Myocyte (in vitro differentiated cells): Measurements from ENCODE around the gene RNASEL. TPM values are rescaled to one million over a fixed set of nuclear protein-coding genes. Genes with fewer than 3 reads are reported as not detected.

Experiments used
- DNase-seq: peaks from one replicate; pipeline ENCODE4 v3.0.0-alpha.2; 2012; ENCODE audit warnings: low read depth
- total RNA-seq: library from RNA; depleted of rRNA; stranded (reverse); fragments of >200 nt; gene quantifications from 2 replicates; pipeline ENCODE4 v1.2.3, GENCODE V29; 2014

The RNASEL gene
- total RNA-seq, 1 donor from 2014 or later, result 9.2 TPM

DNA sequence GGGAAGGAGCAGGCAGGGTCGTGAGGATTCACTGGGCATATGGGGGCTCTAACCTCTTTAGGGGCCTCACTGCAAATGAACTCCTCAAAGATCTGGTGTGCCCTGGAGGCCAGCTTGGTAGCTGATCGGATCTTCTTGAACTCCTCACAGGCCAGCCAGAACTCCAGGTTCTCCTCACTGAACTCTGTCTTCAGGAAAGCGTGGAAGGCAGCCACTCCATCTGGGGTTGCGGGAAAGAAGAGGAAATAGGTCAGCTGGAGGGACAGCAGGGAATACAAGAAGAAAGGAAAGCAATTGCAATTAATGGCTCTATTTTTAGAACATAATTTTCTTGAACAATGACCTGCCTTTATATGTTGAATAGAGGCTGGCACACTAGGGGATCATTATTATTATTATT is 12.9 kb upstream of the RNASEL start:
- no peak for DNase-seq

DNA sequence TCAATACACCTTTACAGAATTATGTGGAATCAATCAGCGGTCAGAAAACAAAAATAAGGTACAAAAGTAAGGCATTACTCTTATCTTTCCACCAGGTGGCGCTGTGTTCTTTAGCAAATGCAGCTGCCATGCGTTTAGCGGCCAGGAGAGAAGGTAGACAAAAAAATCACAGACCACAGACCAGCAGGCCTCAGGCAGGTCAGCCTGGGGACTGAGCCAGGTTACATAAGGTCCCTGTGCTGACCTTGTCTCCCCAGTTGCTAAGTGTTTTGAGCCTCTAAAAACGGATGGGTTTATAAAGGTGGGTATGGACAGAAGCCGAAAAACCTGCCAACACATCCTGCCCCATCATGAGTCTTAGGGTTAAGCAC is 12.3 kb upstream of the RNASEL start:
- DNase-seq, result peak; percentile 88

DNA sequence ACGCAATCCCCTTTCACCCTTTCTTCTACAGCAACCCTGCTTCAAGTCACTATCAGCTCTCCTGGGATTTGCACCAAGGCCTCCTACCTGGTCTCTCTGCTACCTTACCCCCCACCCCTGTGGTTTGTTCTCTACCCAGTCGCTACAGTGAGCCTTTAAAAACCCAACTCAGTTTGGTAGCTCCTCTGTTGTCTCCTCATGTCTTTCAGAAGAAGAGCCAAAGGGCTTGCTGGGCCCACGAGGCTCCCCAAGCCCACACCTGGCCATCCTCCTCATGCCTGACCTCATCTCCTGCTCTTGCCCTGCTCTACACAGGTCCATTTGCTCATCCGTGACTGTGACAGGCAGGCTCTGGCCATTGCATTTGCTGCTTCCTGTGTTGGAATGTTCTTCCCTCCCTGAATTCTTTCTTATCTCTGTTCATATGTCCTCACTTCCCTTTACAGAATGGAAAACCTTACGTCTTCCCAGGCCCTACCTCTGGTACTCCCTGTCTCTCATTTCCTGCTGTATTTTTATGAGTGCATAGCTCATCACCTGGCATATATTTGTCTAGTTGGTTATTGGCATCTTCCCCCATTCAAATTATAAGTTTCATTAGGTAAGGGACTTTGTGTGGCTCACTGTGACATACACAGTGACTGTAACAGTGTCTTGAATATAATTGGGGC is 11.8 kb upstream of the RNASEL start:
- no peak for DNase-seq

DNA sequence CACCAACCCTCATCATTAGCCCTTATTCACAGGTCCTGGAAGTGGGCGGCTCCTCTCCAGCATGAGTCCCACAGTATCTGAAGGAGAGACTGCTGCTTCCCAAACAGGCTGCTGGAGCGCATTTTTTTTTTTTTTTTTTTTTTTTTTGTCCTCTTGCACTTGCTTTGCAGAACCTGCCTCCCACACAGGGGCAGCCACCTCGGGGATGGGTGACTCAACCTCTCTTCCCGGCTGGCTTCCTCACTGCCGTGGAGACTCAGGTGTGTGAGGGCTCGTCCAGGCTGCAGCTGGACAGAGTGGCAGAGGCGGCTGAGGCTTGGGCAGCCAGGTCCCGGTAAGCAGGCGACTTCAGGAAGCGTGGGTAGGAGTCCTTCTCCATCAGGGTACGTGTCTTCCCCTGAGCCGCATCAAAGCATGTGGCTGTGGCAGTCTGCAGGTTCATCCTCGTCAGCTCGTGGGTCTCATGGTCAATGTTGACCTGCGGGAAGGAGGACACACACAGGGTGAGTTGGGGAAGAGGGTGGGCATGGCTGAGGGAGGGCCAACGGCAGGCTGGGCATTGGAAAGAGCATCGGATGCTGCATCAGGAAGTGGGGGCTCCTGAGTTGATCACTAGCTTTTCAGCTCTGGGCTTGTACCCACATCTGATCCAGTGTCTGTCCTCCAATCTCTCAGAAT is 11.1 kb upstream of the RNASEL start:
- no peak for DNase-seq

DNA sequence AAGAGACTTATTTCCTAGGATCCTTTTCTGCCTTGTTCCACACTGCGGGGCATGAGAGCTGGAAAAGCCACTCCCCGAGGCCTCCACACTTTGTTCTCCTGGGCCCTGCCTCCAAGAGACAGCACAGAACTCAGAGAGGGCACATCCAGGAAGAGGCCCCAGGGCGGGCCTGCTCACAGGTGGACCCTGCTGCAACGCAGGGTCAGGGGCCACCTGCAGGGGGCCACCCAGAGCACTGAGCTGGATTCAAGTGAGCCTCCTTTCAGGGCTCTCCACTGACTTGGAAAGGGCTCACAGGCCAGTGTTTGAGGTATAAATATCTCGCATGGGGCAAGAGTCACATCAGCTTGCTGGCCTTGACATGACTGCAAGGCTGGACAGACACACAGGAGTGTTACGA is 10.3 kb upstream of the RNASEL start:
- DNase-seq, result no peak

DNA sequence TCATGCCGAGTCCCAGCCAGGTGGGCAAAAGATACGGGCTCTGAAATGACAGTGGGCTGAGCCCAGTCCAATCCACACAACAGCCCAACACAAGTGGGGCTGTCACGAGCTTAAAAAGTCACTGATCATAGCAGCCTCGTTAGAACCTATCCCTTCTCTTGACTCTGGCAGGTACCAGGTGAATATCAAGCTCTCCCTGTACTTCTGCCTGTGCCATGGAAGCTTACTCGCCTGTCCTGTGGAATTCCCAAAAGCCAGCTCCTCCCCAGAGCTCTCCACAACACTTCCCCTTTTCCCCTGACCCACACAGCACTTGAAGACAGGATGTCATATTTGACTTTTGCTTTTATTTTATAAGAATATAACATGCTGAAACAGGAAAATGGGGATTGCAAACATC is 9.2 kb upstream of the RNASEL start:
- no peak for DNase-seq

DNA sequence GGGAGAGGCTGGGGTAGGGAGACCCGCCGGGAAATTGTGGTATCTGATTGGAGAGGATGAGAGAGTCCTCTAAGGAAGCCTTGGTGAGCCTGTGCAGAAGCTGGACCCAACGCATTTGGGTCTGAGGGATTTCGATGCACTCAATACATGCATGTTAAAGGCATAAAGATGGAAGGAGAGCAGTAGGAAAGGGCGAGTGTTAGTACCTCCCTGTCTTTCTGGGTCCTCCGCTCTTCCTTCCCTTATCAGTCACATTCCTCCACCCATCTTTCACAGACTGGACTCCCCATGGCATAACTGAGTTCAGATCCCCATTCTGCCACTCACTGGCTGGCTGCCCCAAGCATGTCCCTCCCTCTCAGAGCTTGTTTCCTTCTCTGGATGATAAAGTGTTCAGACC is 7.9 kb upstream of the RNASEL start:
- no peak for DNase-seq

DNA sequence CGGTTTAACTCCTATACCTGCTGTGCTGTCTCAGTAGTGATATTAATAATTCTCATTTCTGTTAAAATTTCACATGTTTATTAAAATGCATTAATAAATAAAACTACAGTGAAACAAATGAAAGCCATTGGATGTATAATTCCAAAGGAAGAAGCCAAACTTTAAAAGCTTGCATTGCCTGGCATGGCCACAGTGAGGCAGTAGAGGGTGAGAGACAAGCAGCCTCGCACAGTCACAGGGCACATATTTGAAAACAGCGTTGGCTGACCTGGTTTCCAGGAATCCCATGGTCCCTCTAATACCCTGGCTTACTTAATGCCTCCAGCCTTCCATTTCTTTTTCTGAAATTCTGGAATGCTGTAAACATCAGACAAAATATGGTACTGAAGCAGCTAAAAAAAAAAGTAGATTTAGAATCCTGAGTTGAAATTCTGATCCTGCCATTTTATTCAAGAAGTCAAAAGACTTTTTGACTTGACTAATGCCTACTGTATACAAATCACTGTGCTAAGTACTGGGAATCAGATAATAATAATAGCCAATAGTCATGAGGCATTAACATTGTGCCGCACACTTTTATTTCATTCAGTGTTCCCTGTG is 6.7 kb upstream of the RNASEL start:
- DNase-seq, result peak; percentile 71

DNA sequence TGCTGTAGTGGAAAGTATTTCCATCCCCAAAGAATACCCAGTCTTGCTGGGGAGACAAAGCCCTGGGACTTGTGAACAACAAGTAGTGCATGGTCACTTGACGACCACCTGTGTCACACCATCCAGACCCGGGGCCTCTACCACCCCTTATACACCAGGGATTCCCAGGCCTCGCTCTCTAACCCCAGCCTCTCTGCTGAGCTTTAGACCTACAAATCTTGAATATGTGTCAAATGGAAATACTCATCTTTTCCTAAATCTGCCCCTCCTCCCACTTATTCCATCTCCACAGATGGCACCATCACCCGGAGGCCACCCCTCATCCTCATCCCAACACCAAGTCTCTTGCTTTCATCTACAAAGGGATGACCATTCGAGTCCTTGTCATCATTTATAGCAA is 875 bp upstream of the RNASEL start:
- no peak for DNase-seq

DNA sequence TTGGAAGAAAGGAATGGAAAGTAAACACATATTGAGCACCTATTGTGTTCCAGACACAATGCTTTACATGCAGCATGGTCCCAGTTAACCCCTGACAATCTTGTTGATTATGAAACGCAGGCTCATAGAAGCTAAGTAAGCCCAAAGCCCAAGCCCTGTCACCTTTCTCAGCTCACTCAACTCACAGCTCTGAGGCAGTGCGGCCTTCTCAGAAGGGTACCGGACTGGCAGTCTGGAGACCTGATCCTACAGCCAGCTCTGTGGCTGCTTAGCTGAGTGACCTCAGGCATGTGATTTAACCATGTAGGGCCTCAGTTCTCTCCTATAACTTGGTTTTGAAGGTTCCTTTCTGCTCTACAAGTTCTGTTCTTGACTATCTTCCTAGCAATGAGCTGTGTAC is 464 bp upstream of the RNASEL start:
- no peak for DNase-seq

DNA sequence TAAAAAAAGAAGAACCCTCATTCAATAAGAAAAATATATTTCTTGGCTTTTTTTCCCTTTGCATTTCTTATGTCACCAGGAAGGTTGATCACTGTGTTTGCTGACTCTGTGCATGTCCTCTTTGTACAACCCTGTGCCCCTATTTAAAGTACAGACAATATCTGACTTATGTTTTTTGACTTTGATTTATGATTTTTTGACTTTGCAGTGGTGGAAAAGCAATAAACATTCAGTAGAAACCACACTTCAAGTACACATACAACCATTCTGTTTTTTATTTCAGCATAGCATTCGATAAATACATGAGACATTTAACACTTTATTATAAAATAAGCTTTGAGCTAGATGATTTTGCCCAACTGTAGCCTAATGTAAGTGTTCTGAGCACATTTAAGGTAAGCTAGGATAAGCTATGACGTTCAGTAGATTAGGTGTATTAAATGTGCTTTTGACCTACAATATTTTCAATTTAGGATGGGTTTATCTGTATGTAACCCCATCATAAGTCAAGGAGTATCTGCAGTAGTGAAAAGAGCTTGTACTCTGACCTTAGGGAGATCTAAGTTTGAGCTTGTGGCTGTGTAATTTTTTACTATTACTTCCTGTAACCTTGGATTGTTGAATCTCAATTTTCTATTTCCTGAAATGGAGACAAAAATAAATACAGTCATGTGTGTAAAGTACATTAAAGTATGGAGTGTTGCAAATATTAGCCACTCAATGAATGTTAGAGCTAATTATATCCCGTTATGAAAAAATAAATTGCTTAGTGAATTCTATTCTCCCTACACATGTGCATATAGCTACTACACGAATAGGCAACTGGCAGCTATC is 1.2 kb downstream of the RNASEL start:
- DNase-seq, result no peak

DNA sequence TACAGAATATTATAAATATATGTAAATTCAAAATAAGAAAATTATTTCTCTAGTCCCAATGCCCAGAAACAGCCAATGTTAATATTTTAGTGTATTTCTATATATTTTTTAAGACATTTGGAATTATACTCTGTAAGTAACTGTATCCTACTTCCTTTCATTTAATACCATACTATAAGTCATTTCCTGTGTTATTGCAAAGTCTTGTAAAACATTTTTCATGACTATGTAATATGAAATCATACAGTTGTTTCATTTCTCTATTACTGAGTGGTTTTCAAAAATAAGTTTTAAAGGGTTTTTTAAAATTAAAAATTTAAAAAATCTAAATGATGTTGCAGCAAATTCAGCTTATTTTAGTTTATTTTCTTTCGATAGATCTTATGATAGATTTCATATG is 2.0 kb downstream of the RNASEL start:
- no peak for DNase-seq

DNA sequence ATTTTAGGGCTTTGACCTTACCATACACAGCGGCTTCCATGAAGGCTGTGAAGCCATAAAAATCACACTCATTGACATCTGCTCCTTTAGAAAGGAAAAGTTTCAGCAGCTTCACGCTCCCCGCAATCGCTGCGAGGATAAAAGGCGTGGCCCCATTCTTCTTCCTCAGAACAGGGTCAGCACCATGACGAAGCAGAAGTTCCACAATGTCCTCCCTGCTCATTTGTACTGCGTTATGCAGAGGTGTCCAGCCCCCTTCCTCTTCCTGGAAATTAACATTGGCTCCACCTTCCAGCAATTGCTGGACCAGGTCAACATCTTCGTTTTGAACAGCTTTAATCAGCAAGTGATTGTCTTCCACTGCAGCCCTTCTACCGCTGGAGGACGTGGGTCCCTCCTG is 2.7 kb downstream of the RNASEL start:
- no peak for DNase-seq

DNA sequence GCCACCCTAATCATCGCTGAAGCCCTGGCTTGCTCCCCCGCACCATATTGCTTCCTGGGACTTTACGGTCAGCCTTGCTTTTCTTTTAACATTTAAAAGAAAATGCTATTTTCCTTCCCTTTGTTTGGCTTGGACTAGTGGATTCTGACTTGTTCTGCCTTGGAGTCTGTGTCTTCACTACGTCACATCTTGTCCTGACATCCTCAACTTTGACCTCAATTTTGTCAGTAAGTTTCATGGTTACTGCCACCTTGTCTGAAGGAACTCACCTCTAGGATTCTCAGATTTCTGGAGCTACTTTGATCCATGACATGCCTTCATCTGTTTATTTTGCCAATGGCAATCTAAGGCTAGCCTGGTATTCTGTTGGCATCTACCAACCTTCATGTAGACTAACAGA is 4.3 kb downstream of the RNASEL start:
- DNase-seq, result no peak

DNA sequence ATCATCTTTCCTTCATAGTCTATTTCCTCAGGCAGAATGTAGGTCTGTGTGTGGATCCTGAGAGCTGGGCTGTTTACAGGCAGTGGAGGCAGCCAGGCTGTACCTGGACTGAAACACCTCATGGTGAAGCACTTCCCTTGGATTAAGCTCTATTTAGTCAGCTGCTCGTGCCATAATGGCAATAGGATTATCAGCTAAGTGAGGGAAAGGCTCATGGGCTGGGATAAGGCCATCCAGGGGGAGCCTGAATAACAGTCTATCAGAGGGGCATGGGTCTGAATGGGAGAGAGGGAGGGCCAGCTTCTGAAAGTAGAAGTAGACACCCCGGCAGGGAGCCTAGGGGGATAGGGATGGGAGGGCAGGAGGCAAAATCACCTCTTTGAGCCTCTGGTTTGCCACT is 8.3 kb downstream of the RNASEL start:
- no peak for DNase-seq

DNA sequence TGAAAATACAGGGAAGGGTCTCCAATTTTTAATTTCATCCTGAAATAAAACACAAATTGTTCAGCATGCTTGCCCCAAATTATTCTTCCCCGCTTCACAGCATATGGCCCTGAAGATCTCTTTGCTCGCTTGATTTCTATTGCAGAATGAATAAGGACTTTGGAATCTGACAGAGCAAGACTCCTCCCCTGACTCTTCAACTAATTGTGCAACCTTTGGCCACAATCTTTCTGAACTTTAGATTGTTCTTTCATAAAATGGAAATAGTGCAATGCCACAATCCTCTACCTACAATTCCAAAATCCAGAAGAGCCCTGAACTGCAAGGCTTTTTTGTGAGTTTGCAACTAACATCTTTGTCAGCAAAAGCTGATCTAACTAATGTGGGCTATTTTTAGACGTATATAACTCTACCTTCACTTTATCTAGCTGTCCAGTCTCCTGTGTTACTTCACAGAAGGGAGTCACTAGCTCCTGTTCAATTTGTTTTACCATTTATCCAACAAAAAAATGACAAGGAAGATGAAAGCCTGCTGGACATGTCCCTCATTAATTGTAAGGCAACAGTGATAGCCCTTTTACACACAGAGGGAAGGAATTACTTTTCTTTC is 13.4 kb downstream of the RNASEL start:
- peak; percentile 45 for DNase-seq

DNA sequence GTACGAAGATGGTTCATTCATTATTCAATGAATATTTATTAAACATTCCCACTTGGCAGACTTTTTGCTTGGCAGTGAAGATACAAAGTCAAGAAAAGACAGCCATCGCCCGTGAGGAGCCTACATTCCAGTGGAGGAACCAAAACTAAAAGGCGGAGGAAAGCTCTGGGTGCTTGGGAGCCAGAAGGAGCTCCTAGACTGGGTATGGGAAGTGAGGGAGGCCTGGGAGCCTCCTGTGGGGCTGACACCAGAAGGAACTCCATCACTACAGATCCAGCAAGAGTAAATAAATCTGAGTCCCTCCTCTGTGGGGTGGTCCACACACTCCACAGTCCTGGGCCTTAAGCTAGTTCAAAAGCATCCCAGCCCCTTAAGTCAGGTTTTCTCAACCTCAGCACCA is 14.9 kb downstream of the RNASEL start:
- DNase-seq, result no peak

DNA sequence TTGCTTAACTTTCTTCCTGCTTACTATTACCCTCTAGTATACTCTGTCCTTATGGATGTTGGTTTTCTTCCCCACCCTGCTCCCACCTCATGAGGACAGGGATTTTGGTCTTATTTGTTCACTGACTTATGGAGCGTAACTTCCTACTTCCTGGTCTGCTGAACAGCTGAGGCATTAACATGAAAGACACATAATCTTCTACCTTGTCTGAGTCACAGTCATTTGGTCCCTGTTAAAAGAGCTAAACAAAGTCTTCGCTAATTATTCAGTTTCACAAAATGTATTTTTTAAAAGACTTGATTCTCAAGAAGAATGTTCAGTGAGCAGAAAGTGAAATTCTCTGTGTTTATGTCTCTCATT is 18.5 kb downstream of the RNASEL start:
- no peak for DNase-seq

DNA sequence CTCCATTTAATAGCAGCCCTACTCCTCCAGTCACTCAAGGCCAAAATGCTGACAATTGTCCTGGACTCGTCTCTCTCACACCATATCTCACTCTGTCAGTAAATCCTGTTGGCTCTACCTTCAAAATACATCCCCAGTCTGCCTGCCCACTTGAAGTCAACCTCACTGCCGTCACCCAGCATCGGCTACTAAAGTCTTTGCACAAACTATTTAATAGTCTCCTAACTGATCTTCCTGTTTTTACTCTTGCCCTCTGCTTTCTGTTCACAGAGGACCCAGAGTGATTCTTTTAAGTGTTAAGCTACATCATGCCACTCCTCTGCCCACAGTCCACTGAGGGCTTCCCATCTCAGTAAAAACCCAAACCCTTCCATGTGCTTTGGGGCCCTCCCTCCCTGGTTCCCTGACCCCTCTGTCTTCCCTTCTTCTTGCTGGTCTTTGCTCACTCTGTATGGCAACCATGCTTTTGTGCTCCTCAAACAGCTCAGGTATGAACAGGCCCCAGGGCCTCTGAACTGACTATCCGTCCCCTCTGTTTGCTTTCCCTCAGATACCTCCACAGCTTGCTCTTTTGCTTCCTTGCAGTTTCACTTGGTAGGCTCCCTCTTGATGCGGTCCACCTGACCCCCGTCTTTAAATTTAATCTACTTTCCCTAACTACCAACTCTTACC is 19.0 kb downstream of the RNASEL start:
- DNase-seq, result no peak

DNA sequence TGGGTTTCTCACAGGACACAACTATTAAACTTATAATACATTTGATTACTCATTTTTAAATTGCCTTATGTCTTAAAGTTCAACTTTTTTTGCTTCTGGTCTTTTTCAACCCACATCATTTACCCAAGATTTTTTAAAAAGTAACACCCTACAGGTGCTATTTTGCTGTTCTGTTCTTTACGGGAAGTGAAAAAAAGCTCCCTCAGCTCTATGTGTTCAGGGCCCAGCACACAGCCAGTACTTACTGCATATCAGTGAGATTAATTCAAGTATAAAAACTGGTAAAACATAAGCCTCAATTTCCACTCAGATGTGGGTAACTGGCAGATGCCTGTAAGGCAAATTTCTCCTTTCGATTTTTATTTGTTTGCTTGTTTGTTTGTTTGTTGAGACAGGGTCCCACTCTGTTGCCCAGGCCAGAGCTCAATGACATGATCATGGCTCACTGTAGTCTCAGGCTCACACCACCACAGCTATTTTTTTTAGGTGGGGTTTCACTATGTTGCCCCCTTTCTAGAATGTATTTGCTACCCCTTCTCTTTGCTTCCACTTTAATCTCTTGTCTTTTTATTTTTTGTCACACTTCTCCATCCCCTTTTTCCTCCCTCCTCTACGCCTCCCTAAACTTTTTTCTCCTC is 20.3 kb downstream of the RNASEL start:
- DNase-seq, result no peak

DNA sequence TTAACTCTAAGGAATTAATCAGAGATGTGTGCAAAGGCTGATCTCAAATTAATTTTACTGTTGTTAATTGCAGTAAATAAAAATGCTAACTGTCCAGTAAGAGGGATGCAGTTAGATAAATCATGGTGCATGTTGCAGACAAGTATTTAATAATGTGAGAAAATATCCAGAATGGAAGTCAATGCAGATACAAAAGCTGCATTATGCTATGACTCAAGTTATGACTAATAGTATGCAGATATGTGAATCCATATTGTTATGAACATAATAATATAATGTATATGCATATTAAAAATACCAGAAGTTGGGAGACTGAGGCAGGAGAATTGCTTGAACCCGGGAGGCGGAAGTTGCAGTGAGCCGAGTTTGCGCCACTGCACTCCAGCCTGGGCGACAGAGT is 21.4 kb downstream of the RNASEL start:
- no peak for DNase-seq
